IPS-18a (cell line): Measurements from ENCODE around the gene ATF6.

Source experiments
- H3K27ac ChIP-seq: one replicate; pipeline ENCODE4 v1.5.1; 2013; ENCODE audit warnings: low read length
- H3K27me3 ChIP-seq: one replicate; pipeline ENCODE4 v1.6.1; 2013; ENCODE audit warnings: mild to moderate bottlenecking, low read length; ENCODE audit not compliant: control insufficient read depth, insufficient read depth
- H3K36me3 ChIP-seq: one replicate; pipeline ENCODE4 v1.6.1; 2013; ENCODE audit warnings: low read depth, low read length; ENCODE audit not compliant: control insufficient read depth
- H3K4me1 ChIP-seq: one replicate; pipeline ENCODE4 v1.6.1; 2013; ENCODE audit warnings: low read depth, low read length; ENCODE audit not compliant: control insufficient read depth
- H3K4me3 ChIP-seq: one replicate; pipeline ENCODE4 v1.5.1; 2013; ENCODE audit warnings: low read length
- H3K9ac ChIP-seq: one replicate; pipeline ENCODE4 v1.6.1; 2013; ENCODE audit warnings: mild to moderate bottlenecking, low read length, moderate library complexity
- H3K9me3 ChIP-seq: one replicate; pipeline ENCODE4 v1.6.1; 2013; ENCODE audit warnings: low read depth, low read length; ENCODE audit not compliant: control insufficient read depth

Gene ATF6

DNA sequence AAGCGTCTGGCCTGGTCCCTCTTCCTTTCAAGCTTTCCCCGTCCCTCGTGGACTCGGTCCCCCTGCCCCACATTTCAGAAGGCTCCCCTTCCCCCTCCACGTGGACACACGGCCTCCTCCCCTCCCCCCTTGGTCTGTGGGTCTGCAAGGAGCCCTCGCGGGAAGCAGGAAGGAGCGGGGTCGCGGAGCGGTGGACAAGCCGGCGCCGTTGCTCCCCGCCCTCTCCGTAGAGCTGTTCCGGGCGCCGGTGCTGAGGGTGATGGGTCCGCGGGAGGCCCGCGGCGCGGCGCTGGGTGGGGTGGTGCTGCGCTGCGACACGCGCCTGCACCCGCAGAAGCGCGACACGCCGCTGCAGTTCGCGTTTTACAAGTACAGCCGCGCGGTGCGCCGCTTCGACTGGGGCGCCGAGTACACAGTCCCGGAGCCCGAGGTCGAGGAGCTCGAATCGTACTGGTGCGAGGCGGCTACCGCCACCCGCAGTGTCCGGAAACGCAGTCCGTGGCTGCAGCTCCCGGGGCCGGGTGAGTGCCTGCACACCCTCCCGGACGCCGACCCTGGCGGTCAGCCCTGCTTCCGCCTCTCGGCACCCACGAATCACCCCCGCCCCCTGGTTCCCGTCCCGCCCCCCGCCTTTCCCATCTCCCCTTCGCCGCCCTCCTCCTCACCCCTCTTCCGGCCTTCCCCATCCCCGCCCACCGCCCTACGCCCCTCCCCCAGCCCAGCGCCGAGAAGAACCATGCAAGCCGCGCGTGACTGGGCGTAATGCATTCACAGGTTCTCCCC, 39.5 kb upstream of the ATF6 start:
- Histone ChIP-seq H3K9ac (peak overlapping the region; percentile 83), H3K27me3 (peaks cover 45% of the 10 kb centered on the region), H3K36me3 (no peaks in the 10 kb centered on the region), H3K9me3 (no peaks in the 10 kb centered on the region), H3K4me3 (peak overlapping the region; percentile 84), H3K4me1 (peaks cover 6% of the 10 kb centered on the region), H3K27ac (no peak overlapping the region)

- H3K27me3 ChIP-seq = peaks cover 42% of the 10 kb centered on the region
- peaks cover 6% of the 10 kb centered on the region for H3K4me1 ChIP-seq
- no peaks in the 10 kb centered on the region for H3K36me3 ChIP-seq
- no peaks in the 10 kb centered on the region for H3K9me3 ChIP-seq
- H3K4me3 ChIP-seq = peak overlapping the region; percentile 84
- peak overlapping the region; percentile 83 for H3K9ac ChIP-seq
- H3K27ac ChIP-seq = no peak overlapping the region
Observed at GRCh38 chr1:161727256-161727924, 38.7 kb upstream of the ATF6 start.

DNA sequence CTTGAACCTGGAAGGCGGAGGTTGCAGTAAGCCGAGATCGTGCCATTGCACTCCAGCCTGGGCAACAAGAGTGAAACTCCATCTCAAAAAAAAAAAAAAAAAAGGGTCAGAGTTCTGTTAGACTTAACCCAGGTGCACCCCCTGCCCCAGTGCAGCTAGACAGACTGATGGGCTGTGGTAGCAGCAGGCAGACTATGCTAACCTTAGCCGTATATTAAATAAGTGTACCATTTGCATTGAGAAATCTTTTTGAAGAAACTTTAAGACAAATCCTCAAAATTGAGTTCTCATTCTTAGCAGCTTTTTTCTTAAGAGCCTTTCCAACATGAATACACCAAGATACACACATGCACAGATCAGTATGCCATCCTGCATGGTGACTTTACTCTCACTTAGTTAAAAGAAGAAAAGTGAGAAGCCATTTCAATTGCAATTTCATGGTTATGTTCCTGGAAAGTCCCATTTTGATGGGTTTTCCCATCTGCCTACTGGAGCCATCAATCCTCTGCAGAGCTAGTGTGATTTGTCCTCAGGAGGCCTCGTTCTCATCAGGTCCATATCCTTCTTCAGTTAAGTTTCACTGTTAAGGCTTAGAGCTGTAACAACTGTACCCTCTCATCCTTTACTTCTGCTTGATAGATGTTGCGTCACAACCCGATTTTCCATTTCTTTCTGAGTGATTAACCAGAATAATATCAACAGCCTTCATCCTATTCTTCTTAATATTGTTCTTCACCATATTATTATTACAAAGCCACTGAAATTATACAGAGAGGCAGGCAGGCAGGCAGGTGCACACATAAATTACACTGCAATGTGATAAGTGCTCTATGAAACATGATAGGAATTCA, 37.5 kb upstream of the ATF6 start:
- H3K27ac ChIP-seq = no peak overlapping the region
- H3K4me1 ChIP-seq = peaks cover 6% of the 10 kb centered on the region
- no peaks in the 10 kb centered on the region for H3K9me3 ChIP-seq
- H3K4me3 ChIP-seq = no peak overlapping the region
- H3K9ac ChIP-seq = no peak overlapping the region
- H3K36me3 ChIP-seq = no peaks in the 10 kb centered on the region
- H3K27me3 ChIP-seq = peaks cover 38% of the 10 kb centered on the region

GRCh38 chr1:161730050-161730564, 36.0 kb upstream of the ATF6 start:
- Histone ChIP-seq H3K36me3 (no peaks in the 10 kb centered on the region), H3K4me1 (peaks cover 6% of the 10 kb centered on the region), H3K4me3 (no peak overlapping the region), H3K27ac (no peak overlapping the region), H3K27me3 (peaks cover 24% of the 10 kb centered on the region), H3K9ac (no peak overlapping the region), H3K9me3 (no peaks in the 10 kb centered on the region)

GRCh38 chr1:161731241-161731640, 34.9 kb upstream of the ATF6 start:
- Histone ChIP-seq H3K9me3 (no peaks in the 10 kb centered on the region), H3K36me3 (no peaks in the 10 kb centered on the region), H3K4me1 (peaks cover 9% of the 10 kb centered on the region), H3K27me3 (peaks cover 13% of the 10 kb centered on the region), H3K27ac (no peak overlapping the region), H3K4me3 (no peak overlapping the region), H3K9ac (no peak overlapping the region)

- no peaks in the 10 kb centered on the region for H3K36me3 ChIP-seq
- no peak overlapping the region for H3K9ac ChIP-seq
- H3K27me3 ChIP-seq = peaks cover 8% of the 10 kb centered on the region
- H3K4me1 ChIP-seq = peaks cover 16% of the 10 kb centered on the region
- no peak overlapping the region for H3K27ac ChIP-seq
- H3K9me3 ChIP-seq = no peaks in the 10 kb centered on the region
- H3K4me3 ChIP-seq = no peak overlapping the region
Observed at GRCh38 chr1:161731981-161732718, 34.0 kb upstream of the ATF6 start.

DNA sequence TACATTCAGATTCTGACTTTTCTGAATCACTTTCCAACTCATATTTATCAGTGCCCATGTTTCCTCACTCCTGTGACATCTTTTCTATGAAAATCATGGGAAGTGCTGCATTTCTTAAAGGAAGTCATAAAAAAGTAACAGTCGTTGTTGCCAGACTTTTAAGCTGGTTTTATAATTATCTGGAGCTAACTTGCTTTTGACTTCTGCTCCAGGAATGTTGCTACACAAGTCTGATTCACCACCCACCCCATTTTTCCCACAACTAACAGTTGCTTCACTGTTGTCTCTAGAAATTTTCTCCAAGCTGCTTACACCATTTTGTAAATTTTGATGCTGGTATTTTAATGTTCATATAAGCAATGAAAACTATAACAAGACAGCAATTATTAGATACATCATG, 32.6 kb upstream of the ATF6 start:
- no peaks in the 10 kb centered on the region for H3K9me3 ChIP-seq
- H3K27ac ChIP-seq = no peak overlapping the region
- no peaks in the 10 kb centered on the region for H3K27me3 ChIP-seq
- no peak overlapping the region for H3K9ac ChIP-seq
- H3K4me1 ChIP-seq = peaks cover 21% of the 10 kb centered on the region
- no peak overlapping the region for H3K4me3 ChIP-seq
- H3K36me3 ChIP-seq = no peaks in the 10 kb centered on the region

DNA sequence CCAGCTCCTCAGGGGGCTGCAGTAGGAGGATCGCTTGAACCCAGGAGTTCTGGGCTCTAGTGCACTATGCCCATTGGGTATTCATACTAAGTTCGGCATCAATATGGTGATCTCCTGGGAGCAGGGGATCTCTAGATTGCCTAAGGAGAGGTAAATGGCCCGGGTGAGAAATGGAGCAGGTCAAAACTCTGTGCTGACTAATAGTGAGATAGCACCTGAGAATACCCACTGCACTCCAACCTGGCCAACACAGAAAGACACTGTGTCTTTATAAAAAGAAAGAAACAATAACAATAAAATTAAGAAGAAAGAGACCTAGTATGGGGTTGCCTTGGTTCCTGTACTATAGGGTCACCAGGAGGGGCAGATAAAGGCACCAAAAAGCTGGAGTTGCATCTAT, 30.3 kb upstream of the ATF6 start:
- H3K27me3 ChIP-seq = no peaks in the 10 kb centered on the region
- H3K4me3 ChIP-seq = no peak overlapping the region
- no peak overlapping the region for H3K27ac ChIP-seq
- H3K9ac ChIP-seq = no peak overlapping the region
- peaks cover 19% of the 10 kb centered on the region for H3K4me1 ChIP-seq
- H3K36me3 ChIP-seq = no peaks in the 10 kb centered on the region
- H3K9me3 ChIP-seq = no peaks in the 10 kb centered on the region

DNA sequence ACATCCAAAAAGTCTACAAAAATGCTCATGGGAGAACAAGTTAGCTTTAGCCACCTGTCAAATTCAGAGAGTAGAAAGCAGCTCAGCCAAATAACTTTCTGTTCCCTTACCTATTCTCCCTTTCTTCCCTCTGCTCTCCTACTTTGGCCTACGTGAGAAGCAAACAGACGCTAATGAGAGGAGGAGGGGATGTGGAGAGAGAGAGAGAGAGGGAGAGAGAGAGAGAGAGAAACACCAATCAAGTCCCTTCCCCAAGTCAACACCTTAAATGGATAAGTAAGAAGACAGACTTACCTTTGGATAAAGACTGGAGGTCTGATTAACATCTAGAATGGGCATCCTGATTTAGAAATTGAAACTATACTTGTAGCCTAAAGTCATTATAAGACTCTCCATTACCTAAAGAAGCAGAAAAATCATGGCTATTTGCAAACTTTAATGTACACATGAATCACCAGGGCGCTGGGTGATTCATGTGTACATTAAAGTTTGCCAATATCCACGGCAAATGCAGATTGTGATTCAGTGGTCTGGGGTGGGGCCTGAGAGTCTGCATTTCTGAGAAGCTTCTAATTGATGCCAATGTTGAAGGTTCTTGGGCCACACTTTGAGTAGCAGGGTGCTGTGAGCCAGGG, 29.7 kb upstream of the ATF6 start:
- Histone ChIP-seq H3K9ac (no peak overlapping the region), H3K36me3 (no peaks in the 10 kb centered on the region), H3K27me3 (no peaks in the 10 kb centered on the region), H3K4me1 (peaks cover 18% of the 10 kb centered on the region), H3K4me3 (no peak overlapping the region), H3K9me3 (no peaks in the 10 kb centered on the region), H3K27ac (no peak overlapping the region)

GRCh38 chr1:161737625-161738024, 28.5 kb upstream of the ATF6 start:
- Histone ChIP-seq H3K27me3 (no peaks in the 10 kb centered on the region), H3K9ac (no peak overlapping the region), H3K36me3 (no peaks in the 10 kb centered on the region), H3K4me1 (peaks cover 18% of the 10 kb centered on the region), H3K9me3 (no peaks in the 10 kb centered on the region), H3K27ac (no peak overlapping the region), H3K4me3 (peak overlapping the region; percentile 21)
